CD4-positive, alpha-beta T cell treated with Interleukin-4 for 4 hours (primary cell): ENCODE measurements around the gene ADARB1.
"Not testable (repeated sequence)": the region's sequence is repeated elsewhere in the genome, so short reads cannot be mapped to it uniquely, and the experiment has no call there.

ENCODE experiments used
- DNase-seq: peaks from one replicate; pipeline ENCODE4 v3.0.0-alpha.2; 2020

The ADARB1 gene

DNA sequence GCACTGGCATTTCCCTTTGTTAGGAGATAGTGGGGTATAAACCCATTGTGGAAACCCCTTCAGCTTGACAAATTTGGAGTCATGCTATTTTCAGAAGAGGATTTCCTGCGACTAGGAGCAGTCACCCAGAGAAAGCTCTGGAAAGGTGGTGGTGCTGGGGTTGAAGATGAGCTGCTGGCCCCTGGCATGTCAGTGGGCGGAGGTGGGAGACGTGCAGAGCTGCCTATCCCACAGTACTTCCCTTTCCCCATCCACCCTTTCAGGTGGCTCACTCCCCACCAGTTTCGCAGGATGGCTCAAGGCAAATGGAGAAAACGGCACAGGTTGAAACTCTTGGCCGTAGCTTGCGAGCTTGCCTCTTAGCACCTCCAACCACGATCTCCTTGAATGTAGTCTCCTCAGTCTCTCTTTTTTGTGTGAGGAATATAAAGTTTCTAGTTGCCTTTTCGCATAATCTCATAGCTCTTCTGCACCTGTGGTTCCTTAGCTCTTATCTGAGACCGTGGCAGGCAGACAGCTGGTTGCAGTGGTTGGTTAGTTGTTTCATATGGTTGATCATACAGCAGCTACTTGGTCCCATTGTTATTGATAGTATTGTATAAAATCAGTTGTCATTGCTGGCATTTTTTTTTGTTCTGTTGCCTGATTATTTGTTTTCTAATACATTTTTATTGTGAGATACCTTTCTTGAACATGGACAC, 48.2 kb downstream of the ADARB1 start:
- DNase-seq, result no peak

DNA sequence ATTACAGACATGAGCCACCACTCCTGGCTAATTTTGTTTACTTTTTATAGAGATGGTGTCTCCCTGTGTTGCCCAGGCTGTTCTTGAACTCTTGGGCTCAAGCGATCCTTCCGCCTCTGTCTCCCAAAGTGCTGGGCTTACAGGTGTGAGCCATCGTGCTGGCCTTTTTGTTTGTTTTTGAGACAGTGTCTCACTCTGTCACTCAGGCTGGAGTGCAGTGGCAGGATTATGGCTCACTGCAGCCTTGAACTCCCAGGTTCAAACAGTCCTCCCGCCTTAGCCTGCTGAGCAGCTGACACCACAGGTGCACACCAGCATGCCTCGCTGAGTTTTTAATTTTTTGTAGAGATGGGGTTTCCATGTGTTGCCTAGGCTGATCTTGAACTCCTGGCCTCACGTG, 49.1 kb downstream of the ADARB1 start:
- no peak for DNase-seq

DNA sequence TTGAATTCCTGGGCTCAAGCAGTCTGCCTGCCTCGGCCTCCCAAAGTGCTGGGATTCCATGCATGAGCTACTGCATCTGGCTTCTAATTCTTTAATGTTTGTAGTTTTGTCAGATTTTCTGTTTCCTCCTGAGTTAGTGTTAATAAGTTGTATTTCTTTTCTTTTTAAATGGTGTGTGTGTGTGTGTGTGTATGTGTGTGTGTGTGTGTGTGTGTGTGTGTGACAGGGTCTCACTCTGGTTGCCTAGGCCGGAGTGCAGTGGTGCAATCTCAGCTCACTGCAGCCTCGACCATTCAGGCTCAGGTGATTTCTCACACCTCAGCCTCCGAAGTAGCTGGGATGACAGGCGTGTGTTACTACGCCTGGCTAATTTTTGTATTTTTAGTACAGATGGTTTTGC, 50.2 kb downstream of the ADARB1 start:
- no peak for DNase-seq

DNA sequence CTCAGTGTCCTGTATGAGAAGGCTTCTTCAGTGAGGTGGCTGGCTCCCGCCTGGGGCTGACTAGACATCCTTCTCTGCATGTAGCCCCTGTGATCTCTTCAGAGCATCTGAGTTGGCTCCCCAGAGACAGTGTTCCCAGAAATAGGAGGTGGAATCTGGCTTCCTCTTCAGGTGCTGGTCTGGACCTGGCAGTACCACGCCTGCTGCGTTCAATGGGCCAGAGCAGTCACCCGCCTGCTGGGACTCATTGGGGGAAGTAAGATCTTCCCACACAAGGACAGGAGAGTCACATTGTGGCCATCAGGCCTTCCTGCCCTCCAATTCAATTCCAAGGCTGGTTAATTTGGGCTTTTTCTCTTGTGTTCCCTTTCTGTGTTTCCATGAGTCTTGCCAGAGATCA, 51.0 kb downstream of the ADARB1 start:
- DNase-seq, result no peak

GRCh38 chr21:45126204-45126626, 51.8 kb downstream of the ADARB1 start:
- DNase-seq, result no peak

GRCh38 chr21:45126983-45127382, 52.6 kb downstream of the ADARB1 start:
- DNase-seq, result no peak

- DNase-seq, result no peak
These were observed 53.6 kb downstream of the ADARB1 start for GRCh38 chr21:45127937-45128336.

GRCh38 chr21:45128613-45129188, 54.3 kb downstream of the ADARB1 start:
- DNase-seq, result peak; percentile 82

GRCh38 chr21:45129189-45129923, 55.0 kb downstream of the ADARB1 start:
- DNase-seq, result no peak

GRCh38 chr21:45130324-45130774, 56.0 kb downstream of the ADARB1 start:
- no peak for DNase-seq

DNA sequence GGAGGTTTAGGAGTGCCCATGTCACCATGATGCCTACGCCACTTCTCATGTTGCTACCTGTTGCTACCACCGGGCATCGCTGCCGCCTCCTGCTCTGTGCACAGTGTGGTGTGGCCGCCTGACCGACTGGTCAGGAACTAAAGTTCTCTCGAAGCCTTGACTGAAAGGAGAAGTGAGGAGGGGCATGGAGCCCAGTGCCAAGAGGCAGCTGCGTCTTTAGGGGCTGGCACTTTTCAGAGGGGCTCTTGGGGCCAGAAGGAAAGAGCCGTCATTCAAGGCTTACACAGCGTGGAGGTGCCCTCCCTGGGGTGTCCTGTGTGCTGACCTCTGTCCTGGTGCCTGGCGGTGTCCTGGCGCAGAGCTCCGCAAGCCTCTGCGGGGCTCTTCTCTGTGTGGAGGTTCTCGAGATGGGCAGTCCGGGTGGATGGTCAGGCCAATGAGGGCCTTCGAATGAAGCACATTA, 57.2 kb downstream of the ADARB1 start:
- no peak for DNase-seq

DNA sequence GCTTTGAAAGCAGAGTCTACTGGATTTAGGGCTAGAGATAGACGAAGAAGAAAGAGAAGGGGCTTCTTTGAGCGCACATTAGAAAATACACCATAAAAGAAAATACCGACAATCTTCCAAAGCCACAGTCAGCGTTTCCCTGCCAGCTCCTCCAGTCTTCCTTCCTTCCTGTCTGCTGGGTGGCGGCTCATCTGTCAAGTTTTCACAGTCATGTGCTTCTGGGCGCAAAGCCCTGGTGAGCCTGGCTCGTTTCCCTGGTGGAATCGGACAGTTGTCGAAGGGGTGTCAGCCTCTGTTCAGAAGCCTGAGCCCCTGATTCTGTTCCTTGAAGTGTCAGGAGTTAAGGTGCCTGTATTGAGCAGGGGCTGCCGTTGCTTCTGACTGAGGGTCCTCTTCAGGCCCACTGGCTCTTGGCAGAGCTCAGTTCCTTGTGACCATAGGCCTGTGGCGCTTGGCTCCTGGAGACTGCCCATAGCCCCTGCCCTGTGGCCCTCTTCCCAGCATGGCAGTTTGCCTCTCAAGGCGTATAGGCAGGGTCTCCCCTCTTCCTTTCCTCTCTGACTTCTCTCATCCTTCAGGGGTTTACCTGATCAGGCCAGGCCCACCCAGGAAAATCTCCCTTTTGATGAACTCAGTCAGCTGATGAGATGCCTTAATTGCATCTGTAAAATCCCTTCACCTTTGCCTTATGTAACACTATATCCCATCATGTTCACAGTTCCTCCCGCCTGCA, 58.6 kb downstream of the ADARB1 start:
- no peak for DNase-seq

DNA sequence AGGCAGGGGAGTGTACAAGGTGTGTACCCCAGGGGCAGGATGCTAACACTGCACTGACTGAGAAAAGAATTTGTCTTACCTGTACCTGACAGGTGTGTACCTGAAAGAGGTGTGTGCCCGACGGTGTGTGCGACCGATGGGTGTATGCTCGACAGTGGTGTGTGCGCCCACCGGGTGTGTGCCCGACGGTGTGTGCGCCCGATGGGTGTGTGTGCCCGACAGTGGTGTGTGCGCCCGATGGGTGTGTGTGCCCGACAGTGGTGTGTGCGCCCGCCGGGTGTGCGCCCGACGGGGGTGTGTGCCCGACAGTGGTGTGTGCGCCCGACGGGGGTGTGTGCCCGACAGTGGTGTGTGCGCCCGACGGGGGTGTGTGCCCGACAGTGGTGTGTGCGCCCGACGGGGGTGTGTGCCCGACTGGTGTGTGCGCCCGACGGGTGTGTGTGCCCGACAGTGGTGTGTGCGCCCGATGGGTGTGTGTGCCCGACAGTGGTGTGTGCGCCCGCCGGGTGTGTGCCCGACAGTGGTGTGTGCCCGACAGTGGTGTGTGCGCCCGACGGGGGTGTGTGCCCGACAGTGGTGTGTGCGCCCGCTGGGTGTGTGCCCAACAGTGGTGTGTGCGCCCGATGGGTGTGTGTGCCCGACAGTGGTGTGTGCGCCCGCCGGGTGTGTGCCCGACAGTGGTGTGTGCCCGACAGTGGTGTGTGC, 59.3 kb downstream of the ADARB1 start:
- DNase-seq, result not testable (repeated sequence)

DNA sequence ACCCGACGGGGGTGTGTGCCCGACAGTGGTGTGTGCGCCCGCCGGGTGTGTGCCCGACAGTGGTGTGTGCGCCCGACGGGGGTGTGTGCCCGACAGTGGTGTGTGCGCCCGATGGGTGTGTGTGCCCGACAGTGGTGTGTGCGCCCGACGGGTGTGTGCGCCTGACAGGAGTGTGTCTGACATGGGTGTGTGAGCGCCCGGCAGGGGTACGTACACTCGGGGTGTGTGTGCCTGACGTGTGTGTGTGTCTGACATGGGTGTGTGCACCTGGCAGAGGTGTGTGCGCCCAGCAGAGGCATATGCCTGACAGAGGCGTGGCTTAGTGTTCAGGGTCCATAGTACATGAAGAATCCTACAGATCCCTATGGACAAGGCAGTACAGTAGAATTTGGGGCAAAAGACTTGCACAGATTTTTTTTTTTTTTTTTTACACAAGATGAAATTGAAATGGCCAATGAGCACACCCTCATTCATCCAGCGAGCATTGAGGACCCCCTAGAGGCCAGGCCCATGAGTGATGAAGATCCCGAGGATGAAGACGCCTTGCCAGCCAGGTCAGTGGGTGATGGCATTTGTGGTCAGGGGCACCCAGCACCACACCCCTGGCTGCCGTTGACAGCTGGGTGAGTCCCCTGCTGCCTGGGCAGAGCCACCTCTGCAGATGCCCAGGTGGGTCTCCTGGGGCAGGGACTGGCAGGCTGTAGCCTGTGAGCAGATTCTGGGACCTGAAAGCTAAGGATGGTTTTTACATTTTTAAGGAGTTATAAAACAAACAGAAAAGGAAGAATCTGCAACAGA, 60.1 kb downstream of the ADARB1 start:
- DNase-seq, result no peak

DNA sequence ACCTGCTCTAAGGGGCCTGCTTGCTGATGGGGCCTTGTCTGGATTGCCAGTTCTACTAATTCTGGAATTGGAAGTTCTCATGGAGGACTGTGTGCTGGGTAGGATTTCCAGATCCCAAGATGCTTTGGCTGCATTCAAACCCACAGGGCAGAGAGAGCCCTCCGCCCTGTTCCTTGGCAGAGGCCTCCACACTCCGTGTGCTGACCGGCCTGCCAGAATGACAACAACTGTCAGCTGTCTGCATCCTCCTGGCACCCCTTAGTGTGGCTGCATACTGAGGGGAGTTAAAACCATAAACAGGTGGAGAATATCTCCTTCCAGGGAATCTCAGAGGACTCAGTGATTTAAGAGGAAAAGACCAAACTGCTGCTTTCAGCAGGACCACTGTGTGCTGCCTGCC, 60.7 kb downstream of the ADARB1 start:
- DNase-seq, result no peak

DNA sequence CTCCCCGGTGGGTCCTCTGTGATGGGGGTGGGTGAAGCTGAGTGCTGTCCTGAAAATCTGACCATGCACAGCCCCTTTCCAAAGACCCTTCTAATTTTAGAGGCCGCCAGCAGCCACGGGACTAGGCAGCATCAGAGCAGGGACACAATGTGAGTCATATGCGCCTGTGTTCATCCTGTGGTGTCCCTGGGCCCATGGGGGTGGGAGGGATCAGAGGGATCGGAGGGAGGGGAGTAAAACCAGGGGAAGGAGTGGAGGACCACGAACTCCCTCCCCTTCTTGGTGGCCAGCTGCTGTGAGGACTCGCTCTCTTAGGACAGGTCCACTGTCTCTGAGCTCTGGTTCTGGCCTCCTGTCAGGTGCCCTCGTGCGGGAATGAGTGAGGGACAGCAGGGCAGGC, 61.5 kb downstream of the ADARB1 start:
- no peak for DNase-seq

- no peak for DNase-seq
These were observed 62.1 kb downstream of the ADARB1 start for GRCh38 chr21:45136500-45136899.

GRCh38 chr21:45136927-45137611, 62.7 kb downstream of the ADARB1 start:
- DNase-seq, result peak; percentile 62

DNA sequence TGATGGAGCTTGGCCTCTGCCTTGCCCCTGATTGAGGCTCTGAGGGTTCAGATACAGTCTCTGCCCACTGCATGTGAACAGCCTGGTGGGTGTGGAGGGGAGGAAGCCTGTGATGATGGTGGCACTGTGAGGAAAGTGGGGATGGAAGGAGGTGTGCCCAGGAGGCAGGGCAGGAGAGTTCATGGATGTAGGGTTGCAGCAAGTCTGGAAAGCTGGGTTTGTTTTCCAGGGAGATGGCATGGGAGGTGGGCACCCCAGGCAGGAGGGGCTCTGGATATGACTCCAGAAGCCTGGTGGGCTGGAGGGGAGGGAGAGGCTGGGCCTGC, 63.2 kb downstream of the ADARB1 start:
- DNase-seq, result no peak

DNA sequence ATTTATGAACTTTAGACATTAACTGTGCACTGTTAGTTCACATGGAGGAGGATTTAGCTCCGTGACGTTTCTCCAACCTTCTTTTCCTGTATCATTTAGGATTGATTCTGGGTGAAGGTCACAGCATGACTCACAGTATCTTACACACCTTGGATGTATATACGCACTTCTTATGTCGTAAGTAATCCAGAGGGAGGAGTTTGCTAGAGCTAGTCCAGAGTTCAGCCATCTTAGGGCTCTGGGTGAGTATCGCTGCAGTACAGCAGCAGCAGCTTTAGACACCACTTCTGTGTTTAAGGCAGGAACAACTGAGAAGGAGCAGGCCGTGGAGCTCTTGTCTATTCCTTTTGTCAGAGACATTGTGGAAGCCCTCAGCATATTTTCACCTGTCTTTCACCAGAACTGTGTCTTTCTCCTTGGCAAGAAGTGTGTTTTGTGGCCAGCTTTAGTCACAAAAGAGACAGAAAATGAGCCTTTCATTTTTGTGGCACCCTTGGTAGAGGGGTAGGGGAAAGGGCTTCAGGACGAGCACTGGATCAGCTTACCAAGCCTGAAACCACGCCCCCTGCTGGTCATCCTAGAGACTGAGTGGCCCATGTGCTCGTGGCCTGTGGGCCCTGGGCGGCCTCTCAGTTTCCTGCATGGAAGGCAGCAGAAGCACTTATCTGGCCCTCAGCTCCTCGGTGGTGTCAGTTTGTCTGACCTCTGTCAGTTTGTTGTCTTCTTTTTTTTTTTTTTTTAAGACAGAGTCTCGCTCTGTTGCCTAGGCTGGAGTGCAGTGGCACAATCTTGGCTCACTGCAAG, 64.0 kb downstream of the ADARB1 start:
- DNase-seq, result peak; percentile 58

- DNase-seq, result not testable (repeated sequence)
These were observed 64.6 kb downstream of the ADARB1 start for GRCh38 chr21:45139003-45139360.
